ENCODE data around the gene BARX1.
"Not testable (repeated sequence)": the region's sequence is repeated elsewhere in the genome, so short reads cannot be mapped to it uniquely, and the experiment has no call there.

Gene BARX1

DNA sequence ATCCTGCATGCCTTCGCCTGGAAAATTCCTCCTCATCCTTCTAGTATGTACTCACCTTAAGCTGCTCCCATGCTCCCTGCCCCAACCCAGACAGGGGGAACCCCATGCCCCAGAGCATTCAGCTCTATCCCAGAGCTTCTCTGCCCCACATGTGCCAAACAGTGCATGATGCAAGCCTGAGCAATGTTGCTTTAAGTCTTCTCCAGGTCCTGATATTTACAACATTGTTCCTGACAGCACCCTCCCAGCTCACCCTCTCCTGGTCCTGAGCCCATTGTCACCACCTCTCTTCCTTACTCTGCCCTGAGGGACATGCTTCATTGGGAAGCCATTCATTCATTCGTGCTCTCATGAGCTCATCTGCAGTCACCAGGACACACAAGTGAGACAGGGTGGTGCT, 23.4 kb upstream of the BARX1 start:
- peaks cover 3% of the 10 kb centered on the region for H3K27me3 ChIP-seq (ENCODE audit: control insufficient read depth, insufficient read depth, low read length)
- H3K9ac ChIP-seq (ENCODE audit: low read length) = no peak overlapping the region
- H3K36me3 ChIP-seq (ENCODE audit: control insufficient read depth, insufficient read depth, low read length) = no peaks in the 10 kb centered on the region
- no peak overlapping the region for H3K27ac ChIP-seq (ENCODE audit: low read depth, low read length)
- H3K4me3 ChIP-seq (ENCODE audit: low read length) = no peak overlapping the region
- H3K4me1 ChIP-seq (ENCODE audit: control insufficient read depth, insufficient read depth, low read length) = no peaks in the 10 kb centered on the region

- Histone ChIP-seq H3K36me3 (ENCODE audit: control insufficient read depth, insufficient read depth, low read length) (no peaks in the 10 kb centered on the region), H3K27me3 (ENCODE audit: control insufficient read depth, insufficient read depth, low read length) (peaks cover 3% of the 10 kb centered on the region), H3K9ac (ENCODE audit: low read length) (no peak overlapping the region), H3K4me3 (ENCODE audit: low read length) (no peak overlapping the region), H3K27ac (ENCODE audit: low read depth, low read length) (no peak overlapping the region), H3K4me1 (ENCODE audit: control insufficient read depth, insufficient read depth, low read length) (no peaks in the 10 kb centered on the region)
Measured at GRCh38 chr9:93976973-93977372, 21.8 kb upstream of the BARX1 start.

DNA sequence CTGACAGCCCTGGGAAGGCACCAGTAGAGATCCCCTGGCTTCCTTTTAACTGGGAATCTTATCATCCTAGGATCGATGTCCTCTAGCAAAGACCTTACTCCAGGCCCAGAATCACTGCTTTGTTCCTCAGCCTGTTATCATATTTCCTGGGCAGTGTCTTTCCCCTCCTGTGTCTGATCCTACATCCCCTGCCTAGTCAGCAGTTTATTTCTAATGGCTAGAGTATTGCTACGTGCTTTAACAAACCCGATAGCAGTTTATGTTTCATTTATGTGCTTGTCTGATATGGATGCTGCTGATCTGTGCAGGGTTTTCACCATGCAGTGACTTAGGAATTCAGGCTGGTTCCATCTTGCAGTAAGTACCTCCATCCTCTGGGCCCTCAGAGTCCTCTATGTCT, 20.9 kb upstream of the BARX1 start:
- Histone ChIP-seq H3K4me1 (ENCODE audit: control insufficient read depth, insufficient read depth, low read length) (no peaks in the 10 kb centered on the region), H3K27ac (ENCODE audit: low read depth, low read length) (no peak overlapping the region), H3K27me3 (ENCODE audit: control insufficient read depth, insufficient read depth, low read length) (peaks cover 3% of the 10 kb centered on the region), H3K4me3 (ENCODE audit: low read length) (no peak overlapping the region), H3K36me3 (ENCODE audit: control insufficient read depth, insufficient read depth, low read length) (no peaks in the 10 kb centered on the region), H3K9ac (ENCODE audit: low read length) (no peak overlapping the region)

DNA sequence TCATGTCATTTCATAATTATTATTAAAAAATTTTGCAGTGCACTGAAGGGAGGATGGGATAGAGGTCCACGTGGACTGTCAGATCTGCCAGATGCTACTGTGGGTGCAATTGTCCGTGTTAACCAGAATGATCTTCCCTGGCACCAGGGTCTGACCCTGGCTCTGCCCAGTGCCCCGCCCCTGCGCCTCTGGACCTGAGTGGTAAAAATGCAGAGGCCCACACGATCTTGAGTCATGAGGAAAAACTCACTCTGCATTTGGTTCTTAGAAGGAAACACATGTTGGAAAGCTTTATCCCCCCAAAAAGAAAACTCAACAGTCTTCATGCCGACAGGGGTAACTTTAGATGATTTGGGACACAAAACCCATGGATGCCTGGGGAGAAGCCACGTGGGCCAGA, 20.1 kb upstream of the BARX1 start:
- Histone ChIP-seq H3K36me3 (ENCODE audit: control insufficient read depth, insufficient read depth, low read length) (no peaks in the 10 kb centered on the region), H3K27me3 (ENCODE audit: control insufficient read depth, insufficient read depth, low read length) (peaks cover 3% of the 10 kb centered on the region), H3K27ac (ENCODE audit: low read depth, low read length) (no peak overlapping the region), H3K4me3 (ENCODE audit: low read length) (no peak overlapping the region), H3K4me1 (ENCODE audit: control insufficient read depth, insufficient read depth, low read length) (no peaks in the 10 kb centered on the region), H3K9ac (ENCODE audit: low read length) (no peak overlapping the region)

DNA sequence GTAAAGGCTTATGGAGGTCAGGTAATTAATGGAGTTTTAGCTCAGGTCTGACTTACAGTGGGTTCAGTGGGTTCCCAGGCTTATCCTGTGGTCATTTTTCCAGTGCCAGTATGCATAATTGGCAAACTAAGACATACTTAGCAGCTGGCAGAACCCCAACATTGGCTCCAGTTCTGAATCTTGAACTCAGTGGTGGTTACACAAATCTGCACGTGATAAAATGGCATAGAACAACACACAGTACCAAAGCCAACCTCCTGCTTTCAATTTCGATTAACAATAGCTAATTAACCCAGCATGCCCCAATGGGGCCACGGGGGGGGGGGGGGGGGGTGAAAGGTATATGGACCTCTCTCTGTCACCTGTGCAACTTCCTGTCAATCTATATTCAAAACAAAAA, 19.0 kb upstream of the BARX1 start:
- H3K27me3 ChIP-seq (ENCODE audit: control insufficient read depth, insufficient read depth, low read length) = peaks cover 3% of the 10 kb centered on the region
- no peak overlapping the region for H3K4me3 ChIP-seq (ENCODE audit: low read length)
- H3K4me1 ChIP-seq (ENCODE audit: control insufficient read depth, insufficient read depth, low read length) = no peaks in the 10 kb centered on the region
- H3K36me3 ChIP-seq (ENCODE audit: control insufficient read depth, insufficient read depth, low read length) = no peaks in the 10 kb centered on the region
- H3K9ac ChIP-seq (ENCODE audit: low read length) = no peak overlapping the region
- no peak overlapping the region for H3K27ac ChIP-seq (ENCODE audit: low read depth, low read length)

GRCh38 chr9:93972655-93973054, 17.5 kb upstream of the BARX1 start:
- not testable (repeated sequence) for H3K4me3 ChIP-seq (ENCODE audit: low read length); H3K27me3 ChIP-seq (ENCODE audit: control insufficient read depth, insufficient read depth, low read length); H3K9ac ChIP-seq (ENCODE audit: low read length); H3K36me3 ChIP-seq (ENCODE audit: control insufficient read depth, insufficient read depth, low read length); H3K4me1 ChIP-seq (ENCODE audit: control insufficient read depth, insufficient read depth, low read length); H3K27ac ChIP-seq (ENCODE audit: low read depth, low read length)

GRCh38 chr9:93969328-93969661, 14.1 kb upstream of the BARX1 start:
- Histone ChIP-seq H3K27me3 (ENCODE audit: control insufficient read depth, insufficient read depth, low read length) (peaks cover 2% of the 10 kb centered on the region), H3K9ac (ENCODE audit: low read length) (no peak overlapping the region), H3K4me1 (ENCODE audit: control insufficient read depth, insufficient read depth, low read length) (no peaks in the 10 kb centered on the region), H3K36me3 (ENCODE audit: control insufficient read depth, insufficient read depth, low read length) (no peaks in the 10 kb centered on the region), H3K27ac (ENCODE audit: low read depth, low read length) (no peak overlapping the region), H3K4me3 (ENCODE audit: low read length) (no peak overlapping the region)

GRCh38 chr9:93968451-93969327, 13.5 kb upstream of the BARX1 start:
- Histone ChIP-seq H3K27ac (ENCODE audit: low read depth, low read length) (no peak overlapping the region), H3K9ac (ENCODE audit: low read length) (no peak overlapping the region), H3K27me3 (ENCODE audit: control insufficient read depth, insufficient read depth, low read length) (peaks cover 2% of the 10 kb centered on the region)

GRCh38 chr9:93967020-93967803, 12.1 kb upstream of the BARX1 start:
- H3K4me3 ChIP-seq (ENCODE audit: low read length) = no peak overlapping the region
- no peaks in the 10 kb centered on the region for H3K36me3 ChIP-seq (ENCODE audit: control insufficient read depth, insufficient read depth, low read length)
- no peaks in the 10 kb centered on the region for H3K4me1 ChIP-seq (ENCODE audit: control insufficient read depth, insufficient read depth, low read length)
- H3K27ac ChIP-seq (ENCODE audit: low read depth, low read length) = no peak overlapping the region
- H3K9ac ChIP-seq (ENCODE audit: low read length) = no peak overlapping the region
- H3K27me3 ChIP-seq (ENCODE audit: control insufficient read depth, insufficient read depth, low read length) = peaks cover 2% of the 10 kb centered on the region

More at GRCh38 chr9:93968451-93969327, 13.5 kb upstream of the BARX1 start:
- Histone ChIP-seq H3K36me3 (ENCODE audit: control insufficient read depth, insufficient read depth, low read length) (no peaks in the 10 kb centered on the region), H3K4me3 (ENCODE audit: low read length) (no peak overlapping the region), H3K4me1 (ENCODE audit: control insufficient read depth, insufficient read depth, low read length) (no peaks in the 10 kb centered on the region)

- peaks cover 8% of the 10 kb centered on the region for H3K27me3 ChIP-seq (ENCODE audit: control insufficient read depth, insufficient read depth, low read length)
- H3K9ac ChIP-seq (ENCODE audit: low read length) = no peak overlapping the region
- H3K4me1 ChIP-seq (ENCODE audit: control insufficient read depth, insufficient read depth, low read length) = no peaks in the 10 kb centered on the region
- H3K27ac ChIP-seq (ENCODE audit: low read depth, low read length) = no peak overlapping the region
- H3K4me3 ChIP-seq (ENCODE audit: low read length) = no peak overlapping the region
- no peaks in the 10 kb centered on the region for H3K36me3 ChIP-seq (ENCODE audit: control insufficient read depth, insufficient read depth, low read length)
Measured at GRCh38 chr9:93965830-93966577, 10.8 kb upstream of the BARX1 start.

- no peak overlapping the region for H3K9ac ChIP-seq (ENCODE audit: low read length)
- no peak overlapping the region for H3K27ac ChIP-seq (ENCODE audit: low read depth, low read length)
- H3K4me1 ChIP-seq (ENCODE audit: control insufficient read depth, insufficient read depth, low read length) = no peaks in the 10 kb centered on the region
- H3K4me3 ChIP-seq (ENCODE audit: low read length) = no peak overlapping the region
- peaks cover 18% of the 10 kb centered on the region for H3K27me3 ChIP-seq (ENCODE audit: control insufficient read depth, insufficient read depth, low read length)
- no peaks in the 10 kb centered on the region for H3K36me3 ChIP-seq (ENCODE audit: control insufficient read depth, insufficient read depth, low read length)
Measured at GRCh38 chr9:93964685-93965084, 9.5 kb upstream of the BARX1 start.

GRCh38 chr9:93963969-93964368, 8.8 kb upstream of the BARX1 start:
- peaks cover 18% of the 10 kb centered on the region for H3K27me3 ChIP-seq (ENCODE audit: control insufficient read depth, insufficient read depth, low read length)
- H3K4me1 ChIP-seq (ENCODE audit: control insufficient read depth, insufficient read depth, low read length) = no peaks in the 10 kb centered on the region

More at GRCh38 chr9:93963969-93964368, 8.8 kb upstream of the BARX1 start:
- no peaks in the 10 kb centered on the region for H3K36me3 ChIP-seq (ENCODE audit: control insufficient read depth, insufficient read depth, low read length)
- H3K9ac ChIP-seq (ENCODE audit: low read length) = no peak overlapping the region
- H3K27ac ChIP-seq (ENCODE audit: low read depth, low read length) = no peak overlapping the region
- H3K4me3 ChIP-seq (ENCODE audit: low read length) = no peak overlapping the region

All from rectal smooth muscle tissue (tissue), 1 donor.